GM12873 (cell line): ENCODE measurements around the gene RSPH1.
A peak's percentile ranks its signal among the peaks of the same experiment; 100 is the strongest.

Experiments used
- CTCF ChIP-seq: IDR thresholded peaks from 2 replicates; pipeline ENCODE4 v1.5.1; 2012; ENCODE audit warnings: low read depth, mild to moderate bottlenecking, moderate library complexity, low read length, control low read depth; ENCODE audit not compliant: insufficient read depth; ENCODE audit errors: missing control alignments

The RSPH1 gene

GRCh38 chr21:42475526-42476387 is 20.3 kb downstream of the RSPH1 start:
- TF ChIP-seq CTCF: no peak

GRCh38 chr21:42475036-42475435 is 21.0 kb downstream of the RSPH1 start:
- TF ChIP-seq CTCF: no peak

GRCh38 chr21:42474043-42474831 is 21.8 kb downstream of the RSPH1 start:
- peak; percentile 10 for TF ChIP-seq CTCF

- no peak for TF ChIP-seq CTCF
Observed at GRCh38 chr21:42473498-42474042, 22.5 kb downstream of the RSPH1 start.

- no peak for TF ChIP-seq CTCF
Observed at GRCh38 chr21:42472521-42472920, 23.5 kb downstream of the RSPH1 start.

GRCh38 chr21:42471716-42472330 is 24.2 kb downstream of the RSPH1 start:
- no peak for TF ChIP-seq CTCF

GRCh38 chr21:42471206-42471605 is 24.8 kb downstream of the RSPH1 start:
- no peak for TF ChIP-seq CTCF
